H9 (cell line): Measurements from ENCODE around the gene ZBTB44. TPM values are rescaled to one million over a fixed set of nuclear protein-coding genes. Genes with fewer than 3 reads are reported as not detected.
"Not testable (repeated sequence)": the region's sequence is repeated elsewhere in the genome, so short reads cannot be mapped to it uniquely, and the experiment has no call there.

Source experiments
- DNase-seq: peaks from one replicate; pipeline ENCODE4 v3.0.0-alpha.2; 2017
- H2AFZ ChIP-seq: one replicate; pipeline ENCODE4 v1.6.1; 2013; ENCODE audit warnings: mild to moderate bottlenecking, low read length, control low read depth, moderate library complexity
- H2AK5ac ChIP-seq: 2 replicates; pipeline ENCODE4 v1.6.1; 2013; ENCODE audit warnings: low read length, control low read depth, mixed read lengths; ENCODE audit not compliant: insufficient read length
- H2BK120ac ChIP-seq: one replicate; pipeline ENCODE4 v1.6.1; 2013; ENCODE audit warnings: low read depth, mild to moderate bottlenecking, low read length, control low read depth, inconsistent platforms; ENCODE audit not compliant: poor library complexity, severe bottlenecking
- H2BK12ac ChIP-seq: 2 replicates; pipeline ENCODE4 v1.6.1; 2013; ENCODE audit warnings: low read length, control low read depth, mixed read lengths, low read depth; ENCODE audit not compliant: insufficient read length
- H2BK15ac ChIP-seq: 2 replicates; pipeline ENCODE4 v1.6.1; 2013; ENCODE audit warnings: low read depth, low read length, control low read depth
- H2BK20ac ChIP-seq: one replicate; pipeline ENCODE4 v1.6.1; 2013; ENCODE audit warnings: low read depth, mild to moderate bottlenecking, low read length, control low read depth, inconsistent platforms; ENCODE audit not compliant: poor library complexity, severe bottlenecking
- H2BK5ac ChIP-seq: 2 replicates; pipeline ENCODE4 v1.6.1; 2013; ENCODE audit warnings: low read length, control low read depth, mixed read lengths; ENCODE audit not compliant: insufficient read length
- H3K14ac ChIP-seq: 2 replicates; pipeline ENCODE4 v1.6.1; 2013; ENCODE audit warnings: low read length, control low read depth; ENCODE audit not compliant: insufficient read depth
- H3K18ac ChIP-seq: 2 replicates; pipeline ENCODE4 v1.6.1; 2013; ENCODE audit warnings: low read depth, mild to moderate bottlenecking, mixed read lengths, low read length, control low read depth; ENCODE audit not compliant: insufficient read length
- H3K23ac ChIP-seq: 2 replicates; pipeline ENCODE4 v1.6.1; 2013; ENCODE audit warnings: low read length, control low read depth, mixed read lengths, low read depth; ENCODE audit not compliant: insufficient read length
- H3K23me2 ChIP-seq: 2 replicates; pipeline ENCODE4 v1.6.1; 2013; ENCODE audit warnings: low read depth, mild to moderate bottlenecking, mixed read lengths, low read length, control low read depth; ENCODE audit not compliant: insufficient read length, poor library complexity, severe bottlenecking
- H3K27ac ChIP-seq: 2 replicates; pipeline ENCODE4 v1.5.1; 2013; ENCODE audit warnings: low read length, control low read depth, mixed read lengths, low read depth; ENCODE audit not compliant: insufficient read length
- H3K27me3 ChIP-seq: 2 replicates; pipeline ENCODE4 v1.6.1; 2013; ENCODE audit warnings: low read length, control low read depth, inconsistent platforms; ENCODE audit not compliant: insufficient read depth
- H3K4ac ChIP-seq: 2 replicates; pipeline ENCODE4 v1.6.1; 2013; ENCODE audit warnings: low read depth, mild to moderate bottlenecking, control low read depth, inconsistent platforms, low read length, moderate library complexity
- H3K4me1 ChIP-seq: 2 replicates; pipeline ENCODE4 v1.6.1; 2013; ENCODE audit warnings: low read length, control low read depth, inconsistent platforms; ENCODE audit not compliant: insufficient read depth
- H3K4me2 ChIP-seq: 2 replicates; pipeline ENCODE4 v1.6.1; 2013; ENCODE audit warnings: low read length, control low read depth, mixed read lengths; ENCODE audit not compliant: insufficient read length, insufficient read depth
- H3K56ac ChIP-seq: 2 replicates; pipeline ENCODE4 v1.6.1; 2013; ENCODE audit warnings: low read depth, mild to moderate bottlenecking, mixed read lengths, low read length, control low read depth; ENCODE audit not compliant: insufficient read length
- H3K79me1 ChIP-seq: 2 replicates; pipeline ENCODE4 v1.6.1; 2013; ENCODE audit warnings: low read depth, mild to moderate bottlenecking, moderate library complexity, low read length, control low read depth, inconsistent platforms; ENCODE audit not compliant: insufficient read depth, poor library complexity, severe bottlenecking
- H3K79me2 ChIP-seq: 2 replicates; pipeline ENCODE4 v1.6.1; 2013; ENCODE audit warnings: low read length, control low read depth, inconsistent platforms; ENCODE audit not compliant: insufficient read depth
- H3K9ac ChIP-seq: 2 replicates; pipeline ENCODE4 v1.6.1; 2013; ENCODE audit warnings: low read length, control low read depth, mixed read lengths; ENCODE audit not compliant: insufficient read length; ENCODE audit errors: extremely low read depth
- H3K9me3 ChIP-seq: one replicate; pipeline ENCODE4 v1.6.1; 2013; ENCODE audit warnings: low read depth, low read length, inconsistent platforms; ENCODE audit not compliant: control insufficient read depth
- H3T11ph ChIP-seq: one replicate; pipeline ENCODE4 v1.6.1; 2013; ENCODE audit warnings: mild to moderate bottlenecking, low read length, control low read depth, inconsistent platforms
- H4K20me1 ChIP-seq: one replicate; pipeline ENCODE4 v1.6.1; 2013; ENCODE audit not compliant: control insufficient read depth, insufficient read length, insufficient read depth
- H4K5ac ChIP-seq: 2 replicates; pipeline ENCODE4 v1.6.1; 2013; ENCODE audit warnings: low read depth, mild to moderate bottlenecking, mixed read lengths, low read length, control low read depth; ENCODE audit not compliant: insufficient read length
- H4K8ac ChIP-seq: replicated peaks from 2 replicates; pipeline ENCODE4 v1.6.1; 2013; ENCODE audit warnings: low read length, control low read depth, mixed read lengths, low read depth; ENCODE audit not compliant: insufficient read length
- H4K91ac ChIP-seq: 2 replicates; pipeline ENCODE4 v1.6.1; 2013; ENCODE audit warnings: low read depth, mild to moderate bottlenecking, moderate library complexity, mixed read lengths, low read length, control low read depth; ENCODE audit not compliant: insufficient read length
- H3K27ac Mint-ChIP-seq, 3 experiments: 2 replicates in 2 of 3; 3 replicates in 1 of 3; pipeline ENCODE4 v1.8.0; 2020 to 2021; ENCODE audit warnings: mixed read lengths in 3 of 3, mild to moderate bottlenecking in 1 of 3, moderate library complexity in 1 of 3
- H3K27me3 Mint-ChIP-seq: 2 replicates; pipeline ENCODE4 v1.8.0; 2021; ENCODE audit warnings: low read depth, mild to moderate bottlenecking, moderate library complexity, mixed read lengths
- H3K36me3 Mint-ChIP-seq, 3 experiments: 2 replicates in 2 of 3; 3 replicates in 1 of 3; pipeline ENCODE4 v1.8.0; 2020 to 2021; ENCODE audit warnings: low read depth in 3 of 3, mixed read lengths in 3 of 3; ENCODE audit not compliant: insufficient read depth in 1 of 3
- H3K4me1 Mint-ChIP-seq, 2 experiments: 2 replicates each; pipeline ENCODE4 v1.8.0; 2020; ENCODE audit warnings: mixed read lengths in 2 of 2
- H3K4me3 Mint-ChIP-seq, 2 experiments: 2 replicates in 1 of 2; 3 replicates in 1 of 2; pipeline ENCODE4 v1.8.0; 2020 to 2021; ENCODE audit warnings: mild to moderate bottlenecking in 2 of 2, mixed read lengths in 2 of 2, moderate library complexity in 1 of 2
- H3K9me3 Mint-ChIP-seq, 2 experiments: 2 replicates in 1 of 2; 3 replicates in 1 of 2; pipeline ENCODE4 v1.8.0; 2020; ENCODE audit warnings: mild to moderate bottlenecking in 2 of 2, mixed read lengths in 2 of 2, moderate library complexity in 1 of 2
- CTCF ChIP-seq: fragments of 200-600 bp; sonication (generic); conservative IDR thresholded peaks from 3 replicates; pipeline ENCODE4 v1.8.0; 2021; ENCODE audit warnings: antibody characterized with exemption, mild to moderate bottlenecking
- WGBS: extraction: QIAGEN DNeasy Blood & Tissue Kit; methylation state at CpG from one replicate; pipeline ENCODE4 v1.1.7; 2013; ENCODE audit warnings: missing lambda C conversion rate, low lambda C conversion rate, mixed read lengths; ENCODE audit not compliant: insufficient read length; ENCODE audit errors: extremely low coverage; 5-methylcytosine and 5-hydroxymethylcytosine counted together
- total RNA-seq: library from RNA; stranded (reverse); gene quantifications from 2 replicates; pipeline ENCODE4 v1.2.1, GENCODE V29; 2021

Gene ZBTB44
- total RNA-seq, 1 experiment from 2014 or later: 67.7 TPM

GRCh38 chr11:130337281-130338089, 22.8 kb upstream of the ZBTB44 start:
- Histone ChIP-seq H3K23ac (no peak overlapping the region), H4K91ac (no peak overlapping the region), H3K14ac (no peak overlapping the region), H3K9me3 (no peaks in the 10 kb centered on the region), H2BK20ac (no peak overlapping the region), H4K8ac (no peak overlapping the region), H4K5ac (no peak overlapping the region), H3T11ph (no peak overlapping the region), H2BK15ac (no peak overlapping the region), H3K79me1 (no peaks in the 10 kb centered on the region), H3K56ac (no peak overlapping the region), H2BK5ac (no peak overlapping the region), H3K9ac (no peak overlapping the region), H2AFZ (no peak overlapping the region), H3K4me2 (no peak overlapping the region), H3K18ac (no peak overlapping the region), H4K20me1 (no peaks in the 10 kb centered on the region), H3K79me2 (no peaks in the 10 kb centered on the region), H2BK12ac (no peak overlapping the region), H2AK5ac (no peak overlapping the region), H3K27me3 (no peaks in the 10 kb centered on the region), H3K27ac (no peak overlapping the region), H2BK120ac (no peak overlapping the region), H3K4ac (no peak overlapping the region), H3K4me1 (no peaks in the 10 kb centered on the region), H3K23me2 (no peaks in the 10 kb centered on the region)
- H3K4me1 Mint-ChIP-seq: 0 out of 4 replicates have a peak, but pooled peaks cover 0 to 4% of the 10 kb centered on the region in 2 experiments
- H3K27ac Mint-ChIP-seq: peak overlapping the region in 2 of 3 experiments; percentile 55 to 62; a peak in 2 of 7 replicates
- peaks cover 10 to 12% of the 10 kb centered on the region in 2 experiments for H3K9me3 Mint-ChIP-seq
- H3K36me3 Mint-ChIP-seq: peaks cover 6 to 13% (median 9%) of the 10 kb centered on the region in 3 experiments
- WGBS: no CpG with 5 or more reads among the region's 36 CpGs
- DNase-seq: peak; percentile 39
- H3K27me3 Mint-ChIP-seq: 0 out of 2 replicates have a peak, but pooled peaks cover 1% of the 10 kb centered on the region
- no peak overlapping the region for H3K4me3 Mint-ChIP-seq
- TF ChIP-seq CTCF: no peak

GRCh38 chr11:130331397-130331796, 16.7 kb upstream of the ZBTB44 start:
- H2BK120ac ChIP-seq, H4K8ac ChIP-seq, H3K79me1 ChIP-seq, H3K23ac ChIP-seq, H4K5ac ChIP-seq, H3K9ac ChIP-seq, H3K23me2 ChIP-seq, H3K4ac ChIP-seq, H2BK5ac ChIP-seq, H2BK12ac ChIP-seq, H3K9me3 ChIP-seq, H4K91ac ChIP-seq, H3T11ph ChIP-seq, H3K9me3 Mint-ChIP-seq, H3K27ac Mint-ChIP-seq, H3K4me3 Mint-ChIP-seq, H3K27me3 Mint-ChIP-seq, H3K4me2 ChIP-seq, H3K79me2 ChIP-seq, H3K27me3 ChIP-seq, H3K4me1 ChIP-seq, H3K14ac ChIP-seq, H2AK5ac ChIP-seq, H2BK15ac ChIP-seq, H2AFZ ChIP-seq, H3K36me3 Mint-ChIP-seq, H3K18ac ChIP-seq, H2BK20ac ChIP-seq, H4K20me1 ChIP-seq, H3K56ac ChIP-seq, H3K27ac ChIP-seq: not testable (repeated sequence)
- peak; percentile 34 for DNase-seq
- peaks cover 8 to 16% of the 10 kb centered on the region in 2 experiments for H3K4me1 Mint-ChIP-seq
- no CpG with 5 or more reads among the region's 19 CpGs for WGBS
